Tibial nerve (tissue), 4 donors: ENCODE measurements around the gene AOAH. TPM values are rescaled to one million over a fixed set of nuclear protein-coding genes. Genes with fewer than 3 reads are reported as not detected.
A peak's percentile ranks its signal among the peaks of the same experiment; 100 is the strongest.

Experiments
- DNase-seq, 2 donors: peaks; one replicate each; pipeline ENCODE4 v3.0.0-alpha.2; 2019; ENCODE audit warnings: low spot score in 2 of 2
- H3K27ac ChIP-seq, 4 donors: fragments of 200-600 bp; sonication (generic) in 3 of 4; one replicate each; pipeline ENCODE4 v1.5.1; 2017 to 2019; ENCODE audit warnings: mild to moderate bottlenecking in 1 of 4
- H3K27me3 ChIP-seq, 2 donors: fragments of 200-600 bp; sonication (generic) in 1 of 2; one replicate each; pipeline versions ENCODE4 v1.5.1 to v1.6.0; 2017 to 2019
- H3K36me3 ChIP-seq, 3 donors: fragments of 200-600 bp; sonication (generic); one replicate each; pipeline ENCODE4 v1.5.1; 2018 to 2019
- H3K4me1 ChIP-seq, 4 donors: fragments of 200-600 bp; sonication (generic) in 3 of 4; one replicate each; pipeline ENCODE4 v1.5.1; 2017 to 2019
- H3K4me3 ChIP-seq, 4 donors: fragments of 200-600 bp; sonication (generic) in 3 of 4; one replicate each; pipeline ENCODE4 v1.5.1; 2017 to 2019; ENCODE audit warnings: mild to moderate bottlenecking in 1 of 4, moderate library complexity in 1 of 4
- H3K9me3 ChIP-seq, 4 donors: fragments of 200-600 bp; sonication (generic) in 3 of 4; one replicate each; pipeline ENCODE4 v1.5.1; 2017 to 2019
- CTCF ChIP-seq, 5 experiments: fragments of 200-600 bp in 3 of 5; fragments of 450-650 bp in 2 of 5; sonication (generic) in 3 of 5; IDR thresholded peaks; one replicate each; pipeline ENCODE4 v1.5.1; 2016 to 2019; ENCODE audit warnings: antibody characterized with exemption in 5 of 5, mild to moderate bottlenecking in 3 of 5, moderate library complexity in 2 of 5
- EP300 ChIP-seq, 2 donors: sonication (generic); formaldehyde crosslinking; IDR thresholded peaks; one replicate each; pipeline ENCODE4 v1.6.1; 2017; ENCODE audit warnings: antibody characterized with exemption in 2 of 2, mild to moderate bottlenecking in 1 of 2
- POLR2A ChIP-seq, 2 donors: fragments of 450-650 bp; IDR thresholded peaks; one replicate each; pipeline ENCODE4 v1.6.1; 2017; ENCODE audit warnings: antibody characterized with exemption in 2 of 2, mild to moderate bottlenecking in 2 of 2, moderate library complexity in 2 of 2
- WGBS, 2 donors: methylation state at CpG; one replicate each; pipeline ENCODE4 v1.1.5; 2018; 5-methylcytosine and 5-hydroxymethylcytosine counted together
- total RNA-seq, 4 donors: library from RNA; depleted of rRNA; stranded (reverse); fragments of >200 nt; gene quantifications; one replicate each; pipeline ENCODE4 v1.1.0, GENCODE V29; 2016

Gene AOAH
- total RNA-seq, 4 donors from 2014 or later, result 7.5 to 17.8 (median 9.1) TPM

GRCh38 chr7:36673703-36674102 is 50.6 kb downstream of the AOAH start:
- no peak for DNase-seq
- Histone ChIP-seq H3K4me1 (no peaks in the 10 kb centered on the region), H3K27ac (no peak overlapping the region), H3K36me3 (no peaks in the 10 kb centered on the region), H3K4me3 (no peak overlapping the region), H3K9me3 (no peaks in the 10 kb centered on the region), H3K27me3 (no peaks in the 10 kb centered on the region)
- 92 to 99% methylated on average over 6 of the region's 6 CpGs for WGBS, 2 donors
- TF ChIP-seq POLR2A (IDR thresholded peaks at IDR 0.05) (no peak), CTCF (IDR thresholded peaks at IDR 0.05) (no peak), EP300 (IDR thresholded peaks at IDR 0.05) (no peak)

- Histone ChIP-seq H3K27me3 (no peaks in the 10 kb centered on the region), H3K4me3 (no peak overlapping the region), H3K9me3 (no peaks in the 10 kb centered on the region), H3K36me3 (no peaks in the 10 kb centered on the region), H3K4me1 (no peaks in the 10 kb centered on the region), H3K27ac (no peak overlapping the region)
- no peak for DNase-seq
- WGBS, 2 donors, result 86 to 95% methylated on average over 6 of the region's 6 CpGs
- TF ChIP-seq POLR2A (IDR thresholded peaks at IDR 0.05) (no peak), CTCF (IDR thresholded peaks at IDR 0.05) (no peak), EP300 (IDR thresholded peaks at IDR 0.05) (no peak)
These were observed 52.9 kb downstream of the AOAH start for GRCh38 chr7:36671432-36671829.

- WGBS, 2 donors, result 84 to 87% methylated on average over 17 of the region's 17 CpGs
- Histone ChIP-seq H3K27me3 (no peaks in the 10 kb centered on the region), H3K4me3 (no peak overlapping the region), H3K4me1 (no peaks in the 10 kb centered on the region), H3K27ac (no peak overlapping the region), H3K9me3 (no peaks in the 10 kb centered on the region), H3K36me3 (no peaks in the 10 kb centered on the region)
- peak; percentile 64 to 78 (median 73) for TF ChIP-seq CTCF (IDR thresholded peaks at IDR 0.05)
- no peak for TF ChIP-seq EP300 (IDR thresholded peaks at IDR 0.05)
- no peak for TF ChIP-seq POLR2A (IDR thresholded peaks at IDR 0.05)
- peak in 1 of 2 donors; percentile 50 for DNase-seq
These were observed 53.5 kb downstream of the AOAH start for GRCh38 chr7:36670585-36671431.

GRCh38 chr7:36668750-36669149 is 55.5 kb downstream of the AOAH start:
- Histone ChIP-seq H3K36me3 (no peaks in the 10 kb centered on the region), H3K27ac (no peak overlapping the region), H3K9me3 (no peaks in the 10 kb centered on the region), H3K4me1 (no peaks in the 10 kb centered on the region), H3K4me3 (no peak overlapping the region), H3K27me3 (no peaks in the 10 kb centered on the region)
- no peak for TF ChIP-seq POLR2A (IDR thresholded peaks at IDR 0.05)
- TF ChIP-seq CTCF (IDR thresholded peaks at IDR 0.05), result no peak
- TF ChIP-seq EP300 (IDR thresholded peaks at IDR 0.05), result no peak
- 52 to 66% methylated on average over 3 of the region's 3 CpGs for WGBS, 2 donors
- DNase-seq, result no peak

DNA sequence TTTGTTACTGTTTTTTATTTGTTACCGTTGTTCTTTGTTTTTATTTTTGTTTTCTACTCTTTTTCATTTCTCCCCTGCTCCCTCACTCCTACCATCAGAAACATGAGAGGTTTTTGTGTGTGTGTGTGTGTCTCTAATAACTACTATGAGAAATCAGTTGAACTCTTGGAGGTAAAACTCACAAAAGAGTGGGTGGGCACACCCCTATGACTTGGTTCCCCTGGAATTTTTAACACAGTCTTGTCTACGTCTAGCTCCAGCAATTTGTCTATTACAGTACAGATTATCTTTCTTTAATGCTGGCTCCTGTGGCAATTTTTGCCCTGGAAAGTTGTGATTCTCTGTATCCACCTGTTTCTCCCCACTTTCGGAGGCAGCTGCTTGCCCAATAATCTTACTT is 56.2 kb downstream of the AOAH start:
- no peaks in the 10 kb centered on the region for H3K36me3 ChIP-seq
- no peaks in the 10 kb centered on the region for H3K27me3 ChIP-seq
- H3K4me3 ChIP-seq, result no peak overlapping the region
- H3K4me1 ChIP-seq, result no peaks in the 10 kb centered on the region
- H3K9me3 ChIP-seq, result no peaks in the 10 kb centered on the region
- no peak for DNase-seq
- TF ChIP-seq CTCF (IDR thresholded peaks at IDR 0.05) (no peak), POLR2A (IDR thresholded peaks at IDR 0.05) (no peak), EP300 (IDR thresholded peaks at IDR 0.05) (no peak)
- H3K27ac ChIP-seq, result no peak overlapping the region
- WGBS, 2 donors, result 52 to 65% methylated on average over 3 of the region's 3 CpGs
